SHP77 (cell line): ENCODE results near the gene DST.
A peak's percentile ranks its signal among the peaks of the same experiment; 100 is the strongest.
"Not testable (repeated sequence)": the region's sequence is repeated elsewhere in the genome, so short reads cannot be mapped to it uniquely, and the experiment has no call there.

ENCODE experiments used
- DNase-seq, 2 experiments: peaks; one replicate each; lab custom pipeline; 2025; lab: John Stamatoyannopoulos, UW

The DST gene

GRCh38 chr6:56515081-56515905 lies 127.4 kb downstream of the DST start:
- peak; percentile 49 to 77 for DNase-seq

- no peak for DNase-seq
Measured at GRCh38 chr6:56514395-56514794, 128.3 kb downstream of the DST start.

- no peak for DNase-seq
Measured at GRCh38 chr6:56513631-56514030, 129.1 kb downstream of the DST start.

- DNase-seq, result no peak
Measured at GRCh38 chr6:56511591-56511990, 131.1 kb downstream of the DST start.

- DNase-seq, result peak; percentile 34 to 56
Measured at GRCh38 chr6:56510984-56511531, 131.6 kb downstream of the DST start.

- no peak for DNase-seq
Measured at GRCh38 chr6:56509031-56509430, 133.7 kb downstream of the DST start.

GRCh38 chr6:56507517-56507916 lies 135.2 kb downstream of the DST start:
- no peak for DNase-seq

GRCh38 chr6:56505512-56506260 lies 137.0 kb downstream of the DST start:
- DNase-seq, result no peak

- DNase-seq, result no peak
Measured at GRCh38 chr6:56501993-56502392, 140.7 kb downstream of the DST start.

GRCh38 chr6:56499095-56499494 lies 143.6 kb downstream of the DST start:
- DNase-seq, result no peak

GRCh38 chr6:56497691-56498090 lies 145.0 kb downstream of the DST start:
- DNase-seq, result no peak

GRCh38 chr6:56497240-56497639 lies 145.4 kb downstream of the DST start:
- no peak for DNase-seq

- DNase-seq, result not testable (repeated sequence)
Measured at GRCh38 chr6:56496650-56497049, 146.0 kb downstream of the DST start.

- no peak for DNase-seq
Measured at GRCh38 chr6:56495654-56496053, 147.0 kb downstream of the DST start.

GRCh38 chr6:56491606-56492328 lies 150.9 kb downstream of the DST start:
- DNase-seq, result no peak

- DNase-seq, result no peak
Measured at GRCh38 chr6:56490993-56491392, 151.7 kb downstream of the DST start.

- DNase-seq, result no peak
Measured at GRCh38 chr6:56489559-56489958, 153.1 kb downstream of the DST start.

GRCh38 chr6:56488281-56488680 lies 154.4 kb downstream of the DST start:
- no peak for DNase-seq

- DNase-seq, result no peak
Measured at GRCh38 chr6:56486681-56487080, 156.0 kb downstream of the DST start.

GRCh38 chr6:56484669-56485068 lies 158.0 kb downstream of the DST start:
- no peak for DNase-seq

- DNase-seq, result no peak
Measured at GRCh38 chr6:56483929-56484328, 158.8 kb downstream of the DST start.

- DNase-seq, result no peak
Measured at GRCh38 chr6:56482525-56482924, 160.2 kb downstream of the DST start.
